ENCODE results near the gene MAD1L1. TPM values are rescaled to one million over a fixed set of nuclear protein-coding genes. Genes with fewer than 3 reads are reported as not detected.

Gene MAD1L1
- total and polyA plus RNA-seq, 3 donors from 2014 or later = 63.1 to 149 (median 94.6) TPM

GRCh38 chr7:2237109-2237602 lies 4.4 kb upstream of the MAD1L1 start:
- DNase-seq = peak; percentile 49
- peak overlapping the region in 1 of 2 donors; percentile 63 for H3K27ac ChIP-seq
- no peaks in the 10 kb centered on the region for H3K36me3 ChIP-seq (ENCODE audit: low read depth, missing control alignments)
- H3K4me3 ChIP-seq = no peak overlapping the region
- TF ChIP-seq CTCF (IDR thresholded peaks at IDR 0.05) (no peak), POLR2A (IDR thresholded peaks at IDR 0.05) (no peak)
- intact Hi-C loops (cut with DNase I; ENCODE audit: low total_unique reads) = no loop called here
- 81 to 88% methylated on average over 12 of the region's 12 CpGs for WGBS, 2 donors
- peaks cover 12% of the 10 kb centered on the region for H3K4me1 ChIP-seq
- H3K9me3 ChIP-seq = no peaks in the 10 kb centered on the region
- no peaks in the 10 kb centered on the region for H3K27me3 ChIP-seq

GRCh38 chr7:2233926-2234325 lies 1.2 kb upstream of the MAD1L1 start:
- WGBS, 2 donors = 62 to 66% methylated on average over 3 of the region's 3 CpGs
- H3K27me3 ChIP-seq = no peaks in the 10 kb centered on the region
- peaks cover 11% of the 10 kb centered on the region for H3K4me1 ChIP-seq
- intact Hi-C loops (cut with DNase I; ENCODE audit: low total_unique reads) = no loop called here
- DNase-seq = no peak
- H3K27ac ChIP-seq = no peak overlapping the region
- H3K36me3 ChIP-seq (ENCODE audit: low read depth, missing control alignments) = no peaks in the 10 kb centered on the region
- H3K4me3 ChIP-seq = no peak overlapping the region
- no peaks in the 10 kb centered on the region for H3K9me3 ChIP-seq
- TF ChIP-seq POLR2A (IDR thresholded peaks at IDR 0.05) (no peak), CTCF (IDR thresholded peaks at IDR 0.05) (no peak)

GRCh38 chr7:2231992-2232765 lies 566 bp downstream of the MAD1L1 start:
- Histone ChIP-seq H3K27ac (peak overlapping the region; percentile 57 to 72), H3K4me3 (peak overlapping the region; percentile 79 to 96), H3K27me3 (no peaks in the 10 kb centered on the region), H3K4me1 (peaks cover 11% of the 10 kb centered on the region), H3K36me3 (ENCODE audit: low read depth, missing control alignments) (no peaks in the 10 kb centered on the region), H3K9me3 (no peaks in the 10 kb centered on the region)
- intact Hi-C loops (cut with DNase I; ENCODE audit: low total_unique reads) = no loop called here
- no peak for TF ChIP-seq POLR2A (IDR thresholded peaks at IDR 0.05)
- no peak for TF ChIP-seq CTCF (IDR thresholded peaks at IDR 0.05)
- 2 to 5% methylated on average over 5 to 40 of the region's 46 CpGs for WGBS, 2 donors
- DNase-seq = no peak

GRCh38 chr7:2230882-2231281 lies 1.9 kb downstream of the MAD1L1 start:
- no peaks in the 10 kb centered on the region for H3K36me3 ChIP-seq (ENCODE audit: low read depth, missing control alignments)

More at GRCh38 chr7:2230882-2231281, 1.9 kb downstream of the MAD1L1 start:
- no peak overlapping the region for H3K27ac ChIP-seq
- no peak for DNase-seq
- intact Hi-C loops (cut with DNase I; ENCODE audit: low total_unique reads) = no loop called here
- 88 to 91% methylated on average over 9 of the region's 9 CpGs for WGBS, 2 donors
- H3K27me3 ChIP-seq = no peaks in the 10 kb centered on the region
- H3K4me1 ChIP-seq = peaks cover 11% of the 10 kb centered on the region
- no peak for TF ChIP-seq POLR2A (IDR thresholded peaks at IDR 0.05)
- TF ChIP-seq CTCF (IDR thresholded peaks at IDR 0.05) = no peak
- H3K9me3 ChIP-seq = no peaks in the 10 kb centered on the region
- H3K4me3 ChIP-seq = no peak overlapping the region
